Breast epithelium (tissue), 3 donors: ENCODE results near the gene CNTNAP2.

Source experiments
- POLR2A ChIP-seq: fragments of 450-650 bp; IDR thresholded peaks from one replicate; pipeline ENCODE4 v1.6.1; 2016; ENCODE audit warnings: antibody characterized with exemption, mild to moderate bottlenecking, moderate library complexity
- POLR2AphosphoS5 ChIP-seq, 3 donors: sonication (generic); formaldehyde crosslinking; IDR thresholded peaks; one replicate each; pipeline ENCODE4 v1.6.1; 2017; ENCODE audit warnings: antibody characterized with exemption in 3 of 3
- TF ChIP-seq, protein P1 (sequence below), 3 donors: fragments of 450-650 bp; IDR thresholded peaks; one replicate each; pipeline ENCODE4 v1.5.1; 2016 to 2017; ENCODE audit warnings: antibody characterized with exemption in 3 of 3, mild to moderate bottlenecking in 3 of 3, moderate library complexity in 3 of 3

DNA sequence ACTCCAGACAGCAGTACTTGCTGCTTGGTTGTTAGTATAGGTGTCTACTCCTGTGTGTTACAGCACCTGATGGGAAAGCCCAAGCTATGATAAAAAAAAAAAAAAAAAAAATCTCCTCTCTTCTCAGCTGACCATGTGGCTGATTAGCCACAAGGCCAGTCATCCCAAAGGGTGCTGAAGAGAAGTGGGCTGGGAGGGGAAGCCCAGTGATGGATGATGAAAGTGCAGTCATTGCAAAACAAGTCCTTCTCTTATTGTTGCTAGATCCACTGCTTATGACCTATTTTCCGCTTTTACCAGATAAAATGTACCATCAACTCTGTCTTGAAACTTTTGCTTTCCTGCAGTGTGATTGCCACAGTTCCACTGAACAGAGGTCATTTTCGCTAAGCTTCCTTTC lies 1381.5 kb downstream of the CNTNAP2 start:
- TF ChIP-seq, protein P1, sequence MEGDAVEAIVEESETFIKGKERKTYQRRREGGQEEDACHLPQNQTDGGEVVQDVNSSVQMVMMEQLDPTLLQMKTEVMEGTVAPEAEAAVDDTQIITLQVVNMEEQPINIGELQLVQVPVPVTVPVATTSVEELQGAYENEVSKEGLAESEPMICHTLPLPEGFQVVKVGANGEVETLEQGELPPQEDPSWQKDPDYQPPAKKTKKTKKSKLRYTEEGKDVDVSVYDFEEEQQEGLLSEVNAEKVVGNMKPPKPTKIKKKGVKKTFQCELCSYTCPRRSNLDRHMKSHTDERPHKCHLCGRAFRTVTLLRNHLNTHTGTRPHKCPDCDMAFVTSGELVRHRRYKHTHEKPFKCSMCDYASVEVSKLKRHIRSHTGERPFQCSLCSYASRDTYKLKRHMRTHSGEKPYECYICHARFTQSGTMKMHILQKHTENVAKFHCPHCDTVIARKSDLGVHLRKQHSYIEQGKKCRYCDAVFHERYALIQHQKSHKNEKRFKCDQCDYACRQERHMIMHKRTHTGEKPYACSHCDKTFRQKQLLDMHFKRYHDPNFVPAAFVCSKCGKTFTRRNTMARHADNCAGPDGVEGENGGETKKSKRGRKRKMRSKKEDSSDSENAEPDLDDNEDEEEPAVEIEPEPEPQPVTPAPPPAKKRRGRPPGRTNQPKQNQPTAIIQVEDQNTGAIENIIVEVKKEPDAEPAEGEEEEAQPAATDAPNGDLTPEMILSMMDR (IDR thresholded peaks at IDR 0.05), result no peak
- TF ChIP-seq POLR2A (no peak), POLR2AphosphoS5 (IDR thresholded peaks at IDR 0.05) (no peak)
